ENCODE results near the gene KRT33B.

DNA sequence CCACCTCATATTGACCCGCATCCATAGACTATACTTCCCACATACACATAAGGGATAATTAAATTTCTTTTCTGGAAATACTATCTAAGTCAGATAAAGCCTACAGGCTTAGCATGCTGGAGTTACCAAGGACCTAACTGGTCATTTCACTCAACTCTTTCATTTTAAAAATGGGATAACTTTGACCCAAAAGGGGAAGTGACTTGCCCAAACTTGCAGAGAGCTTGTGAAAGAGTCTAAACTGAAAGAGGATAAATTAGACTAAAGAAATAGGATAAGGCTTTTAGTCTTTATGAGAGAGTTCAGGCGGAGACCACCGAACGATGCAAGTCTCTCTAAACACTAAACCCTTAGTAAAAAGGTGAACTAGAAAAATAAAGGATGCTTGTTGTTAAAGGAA, 15.1 kb downstream of the KRT33B start:
- TF ChIP-seq CTCF (conservative IDR thresholded peaks at IDR 0.05 in 1 of 2, IDR thresholded peaks at IDR 0.05 in 1 of 2; ENCODE audit: extremely low read depth in 1 of 2, insufficient read depth in 1 of 2, low read depth in 1 of 2, low read length in 2 of 2) = no peak
- no peak for TF ChIP-seq EZH2 (IDR thresholded peaks at IDR 0.05; ENCODE audit: borderline replicate concordance, low read length)
